Measurements from ENCODE around the gene FBXW5. TPM values are rescaled to one million over a fixed set of nuclear protein-coding genes. Genes with fewer than 3 reads are reported as not detected.

The FBXW5 gene
- total RNA-seq, 1 experiment from 2014 or later, result 62.2 TPM

- DNase-seq, result no peak
- Histone ChIP-seq H3K56ac (ENCODE audit: insufficient read length, low read depth, low read length) (no peak overlapping the region), H3K18ac (ENCODE audit: insufficient read length, low read depth, low read length) (no peak overlapping the region), H3K79me1 (ENCODE audit: insufficient read depth, low read depth, low read length, poor library complexity, severe bottlenecking) (no peaks in the 10 kb centered on the region), H3K27me3 (ENCODE audit: insufficient read depth, low read length) (no peaks in the 10 kb centered on the region), H3K14ac (ENCODE audit: insufficient read depth, low read length) (no peak overlapping the region), H3K4me1 (ENCODE audit: insufficient read depth, low read length) (peaks cover 2% of the 10 kb centered on the region; the same call in 1 of the 2 replicates), H2BK20ac (ENCODE audit: low read depth, low read length, poor library complexity, severe bottlenecking) (no peak overlapping the region), H4K5ac (ENCODE audit: insufficient read length, low read depth, low read length) (no peak overlapping the region), H3T11ph (ENCODE audit: low read length) (no peak overlapping the region), H2AK5ac (ENCODE audit: insufficient read length, low read length) (no peak overlapping the region), H3K9ac (ENCODE audit: extremely low read depth, insufficient read length, low read length) (no peak overlapping the region), H2BK12ac (ENCODE audit: insufficient read length, low read depth, low read length) (no peak overlapping the region), H2BK120ac (ENCODE audit: low read depth, low read length, poor library complexity, severe bottlenecking) (no peak overlapping the region), H3K4ac (ENCODE audit: low read depth, low read length) (no peak overlapping the region), H3K9me3 (ENCODE audit: control insufficient read depth, low read depth, low read length) (no peaks in the 10 kb centered on the region), H3K27ac (ENCODE audit: insufficient read length, low read depth, low read length) (no peak overlapping the region), H2BK5ac (ENCODE audit: insufficient read length, low read length) (no peak overlapping the region), H3K4me2 (ENCODE audit: insufficient read depth, insufficient read length, low read length) (no peak overlapping the region), H4K8ac (replicated peaks; ENCODE audit: insufficient read length, low read depth, low read length) (no peak overlapping the region), H4K91ac (ENCODE audit: insufficient read length, low read depth, low read length) (no peak overlapping the region), H3K79me2 (ENCODE audit: insufficient read depth, low read length) (no peaks in the 10 kb centered on the region), H4K20me1 (ENCODE audit: control insufficient read depth, insufficient read depth, insufficient read length) (no peaks in the 10 kb centered on the region), H3K23me2 (ENCODE audit: insufficient read length, low read depth, low read length, poor library complexity, severe bottlenecking) (no peaks in the 10 kb centered on the region), H3K23ac (ENCODE audit: insufficient read length, low read depth, low read length) (no peak overlapping the region), H2AFZ (ENCODE audit: low read length) (no peak overlapping the region), H2BK15ac (ENCODE audit: low read depth, low read length) (no peak overlapping the region)
- Mint-ChIP-seq H3K9me3 (no peaks in the 10 kb centered on the region), H3K27ac (no peak overlapping the region), H3K36me3 (ENCODE audit: insufficient read depth in 1 of 3, low read depth in 3 of 3) (no peaks in the 10 kb centered on the region), H3K4me3 (no peak overlapping the region), H3K4me1 (peaks cover 7 to 10% of the 10 kb centered on the region in 2 experiments), H3K27me3 (ENCODE audit: low read depth) (peaks cover 12% of the 10 kb centered on the region)
- TF ChIP-seq CTCF (conservative IDR thresholded peaks at IDR 0.05), result no peak
- WGBS (ENCODE audit: extremely low coverage, insufficient read length, low lambda C conversion rate), result no CpG with 5 or more reads among the region's 11 CpGs
Measured at GRCh38 chr9:136970361-136970760, 25.8 kb upstream of the FBXW5 start.
